GM12878 (cell line): ENCODE results near the gene BCCIP.

Experiments used
- BACH1 ChIP-seq: fragments of 450-650 bp; IDR thresholded peaks from 2 replicates; pipeline ENCODE4 v1.6.1; 2017; ENCODE audit warnings: mild to moderate bottlenecking, borderline replicate concordance
- CBX5 ChIP-seq: sonication (generic); IDR thresholded peaks from 2 replicates; pipeline ENCODE4 v1.6.1; 2016; ENCODE audit warnings: low read depth, moderate library complexity, mild to moderate bottlenecking, inconsistent platforms
- CHD4 ChIP-seq: fragments of 200-600 bp; sonication (generic); IDR thresholded peaks from 2 replicates; pipeline ENCODE4 v1.6.1; 2016; ENCODE audit warnings: mild to moderate bottlenecking
- CTCF ChIP-seq, 3 experiments: IDR thresholded peaks in 2 of 3; conservative IDR thresholded peaks in 1 of 3; 2 replicates each; pipeline ENCODE4 v1.5.1; 2011; ENCODE audit warnings: low read depth in 3 of 3, low read length in 3 of 3, mild to moderate bottlenecking in 3 of 3, control low read depth in 2 of 3, moderate library complexity in 2 of 3, inconsistent platforms in 1 of 3, mixed read lengths in 1 of 3; ENCODE audit not compliant: control insufficient read depth in 2 of 3, insufficient read depth in 1 of 3; ENCODE audit errors: extremely low read depth in 1 of 3
- E4F1 ChIP-seq: fragments of 450-650 bp; IDR thresholded peaks from 2 replicates; pipeline ENCODE4 v1.6.1; 2018; ENCODE audit warnings: borderline replicate concordance, mild to moderate bottlenecking; ENCODE audit not compliant: partially characterized antibody
- ESRRA ChIP-seq: IDR thresholded peaks from 2 replicates; pipeline ENCODE4 v1.6.1; 2012; ENCODE audit warnings: mild to moderate bottlenecking, low read length, improper control_type of control experiment
- EZH2 ChIP-seq: IDR thresholded peaks from 2 replicates; pipeline ENCODE4 v1.6.1; 2012; ENCODE audit warnings: low read depth, mild to moderate bottlenecking, control low read depth, inconsistent platforms, low read length, borderline replicate concordance; ENCODE audit not compliant: control insufficient read depth
- HDAC2 ChIP-seq: fragments of 200-600 bp; sonication (generic); IDR thresholded peaks from 2 replicates; pipeline ENCODE4 v1.6.1; 2017
- POLR2A ChIP-seq: IDR thresholded peaks from 2 replicates; pipeline ENCODE4 v1.6.1; 2011; ENCODE audit warnings: low read depth, mild to moderate bottlenecking, low read length
- RCOR1 ChIP-seq: conservative IDR thresholded peaks from 2 replicates; pipeline ENCODE4 v1.6.1; 2012; ENCODE audit warnings: low read depth, low read length, improper control_type of control experiment
- YY1 ChIP-seq: IDR thresholded peaks from 2 replicates; pipeline ENCODE4 v1.6.1; 2011; ENCODE audit warnings: low read depth, mild to moderate bottlenecking, low read length
- ZBTB33 ChIP-seq: fragments of 450-650 bp; IDR thresholded peaks from 2 replicates; pipeline ENCODE4 v1.6.1; 2017; ENCODE audit warnings: mild to moderate bottlenecking

GRCh38 chr10:125822878-125823662 lies at the start of gene BCCIP, which contains the start of gene UROS:
- TF ChIP-seq RCOR1 (no peak), ZBTB33 (no peak), EZH2 (no peak), POLR2A (peak; percentile 88), CBX5 (no peak), CTCF (IDR thresholded peaks at IDR 0.05 in 2 of 3, conservative IDR thresholded peaks at IDR 0.05 in 1 of 3; ENCODE audit: control insufficient read depth in 2 of 3, extremely low read depth in 1 of 3, insufficient read depth in 1 of 3, low read depth in 3 of 3, low read length in 3 of 3) (no peak), ESRRA (no peak), BACH1 (peak; percentile 85), CHD4 (no peak), YY1 (peak; percentile 97), E4F1 (peak; percentile 94), HDAC2 (no peak)
